Suprapubic skin (tissue), 3 donors: Measurements from ENCODE around the gene NPHP4.

ENCODE experiments used
- POLR2A ChIP-seq, 2 donors: fragments of 450-650 bp; IDR thresholded peaks; one replicate each; pipeline ENCODE4 v1.6.1; 2017; ENCODE audit warnings: antibody characterized with exemption in 2 of 2, mild to moderate bottlenecking in 2 of 2, moderate library complexity in 2 of 2
- TF ChIP-seq, protein P1 (sequence below), 2 donors: fragments of 200-600 bp in 1 of 2; fragments of 450-650 bp in 1 of 2; sonication (generic) in 1 of 2; IDR thresholded peaks; one replicate each; pipeline ENCODE4 v1.5.1; 2016 to 2019; ENCODE audit warnings: antibody characterized with exemption in 2 of 2, mild to moderate bottlenecking in 1 of 2, moderate library complexity in 1 of 2

DNA sequence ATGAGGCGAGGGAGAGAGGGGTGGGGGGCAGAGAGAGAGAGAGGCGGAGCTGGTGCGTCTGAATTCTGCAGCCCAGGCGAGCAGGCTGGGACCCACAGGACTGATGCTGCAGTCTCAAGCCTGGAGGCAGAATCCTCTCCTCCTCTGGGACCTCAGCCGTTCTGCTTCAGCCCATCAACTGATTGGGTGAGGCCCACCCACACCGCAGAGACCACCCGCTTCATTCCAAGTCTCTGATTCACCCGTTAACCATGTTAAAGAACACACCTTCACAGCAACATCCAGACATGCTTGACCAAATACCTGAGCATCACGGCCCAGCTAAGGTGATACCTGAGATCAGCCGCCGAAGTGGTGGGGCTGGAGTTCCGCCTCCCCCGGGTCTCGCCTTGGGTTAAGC, 147.8 kb downstream of the NPHP4 start:
- TF ChIP-seq, protein P1, sequence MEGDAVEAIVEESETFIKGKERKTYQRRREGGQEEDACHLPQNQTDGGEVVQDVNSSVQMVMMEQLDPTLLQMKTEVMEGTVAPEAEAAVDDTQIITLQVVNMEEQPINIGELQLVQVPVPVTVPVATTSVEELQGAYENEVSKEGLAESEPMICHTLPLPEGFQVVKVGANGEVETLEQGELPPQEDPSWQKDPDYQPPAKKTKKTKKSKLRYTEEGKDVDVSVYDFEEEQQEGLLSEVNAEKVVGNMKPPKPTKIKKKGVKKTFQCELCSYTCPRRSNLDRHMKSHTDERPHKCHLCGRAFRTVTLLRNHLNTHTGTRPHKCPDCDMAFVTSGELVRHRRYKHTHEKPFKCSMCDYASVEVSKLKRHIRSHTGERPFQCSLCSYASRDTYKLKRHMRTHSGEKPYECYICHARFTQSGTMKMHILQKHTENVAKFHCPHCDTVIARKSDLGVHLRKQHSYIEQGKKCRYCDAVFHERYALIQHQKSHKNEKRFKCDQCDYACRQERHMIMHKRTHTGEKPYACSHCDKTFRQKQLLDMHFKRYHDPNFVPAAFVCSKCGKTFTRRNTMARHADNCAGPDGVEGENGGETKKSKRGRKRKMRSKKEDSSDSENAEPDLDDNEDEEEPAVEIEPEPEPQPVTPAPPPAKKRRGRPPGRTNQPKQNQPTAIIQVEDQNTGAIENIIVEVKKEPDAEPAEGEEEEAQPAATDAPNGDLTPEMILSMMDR (IDR thresholded peaks at IDR 0.05) = no peak
- no peak for TF ChIP-seq POLR2A (IDR thresholded peaks at IDR 0.05)
